Fibroblast of villous mesenchyme (primary cell): ENCODE results near the gene LMX1B. TPM values are rescaled to one million over a fixed set of nuclear protein-coding genes. Genes with fewer than 3 reads are reported as not detected.

Source experiments
- DNase-seq: peaks from one replicate; pipeline ENCODE4 v3.0.0-alpha.2; 2010; ENCODE audit warnings: low read depth
- H3K4me3 ChIP-seq: 2 replicates; pipeline ENCODE4 v1.5.1; 2011; ENCODE audit warnings: low read depth, mild to moderate bottlenecking, low read length
- CTCF ChIP-seq: IDR thresholded peaks from 2 replicates; pipeline ENCODE4 v1.5.1; 2012; ENCODE audit warnings: low read depth, mild to moderate bottlenecking, low read length; ENCODE audit not compliant: insufficient read depth
- total RNA-seq: library from RNA; depleted of rRNA; stranded (reverse); fragments of >200 nt; gene quantifications from 2 replicates; pipeline ENCODE4 v1.2.3, GENCODE V29; 2012

The LMX1B gene
- total RNA-seq, 1 donor: not detected

GRCh38 chr9:126733005-126733404 is 119.3 kb downstream of the LMX1B start:
- no peak for TF ChIP-seq CTCF
- no peak for DNase-seq

GRCh38 chr9:126734877-126735276 is 121.1 kb downstream of the LMX1B start:
- DNase-seq: no peak
- no peak overlapping the region for H3K4me3 ChIP-seq
- TF ChIP-seq CTCF: no peak

More at GRCh38 chr9:126733005-126733404, 119.3 kb downstream of the LMX1B start:
- H3K4me3 ChIP-seq: no peak overlapping the region

- no peak overlapping the region for H3K4me3 ChIP-seq
- no peak for DNase-seq
- no peak for TF ChIP-seq CTCF
These were observed 121.8 kb downstream of the LMX1B start for GRCh38 chr9:126735482-126735881.

GRCh38 chr9:126738553-126738952 is 124.8 kb downstream of the LMX1B start:
- no peak for DNase-seq
- TF ChIP-seq CTCF: no peak
- H3K4me3 ChIP-seq: no peak overlapping the region

GRCh38 chr9:126743041-126743440 is 129.3 kb downstream of the LMX1B start:
- DNase-seq: no peak
- no peak for TF ChIP-seq CTCF
- H3K4me3 ChIP-seq: no peak overlapping the region

- H3K4me3 ChIP-seq: no peak overlapping the region
- no peak for DNase-seq
- no peak for TF ChIP-seq CTCF
These were observed 132.1 kb downstream of the LMX1B start for GRCh38 chr9:126745574-126746411.

Other genes starting within 250 kb of the LMX1B start
- gene ZBTB43, start 191.1 kb downstream of the LMX1B start, total RNA-seq: 9.0 and 13.0 TPM in 2 replicates
- 6.9 and 8.1 TPM in 2 replicates for gene ZBTB34, start 246.7 kb downstream of the LMX1B start, total RNA-seq